SKM-1 (cell line): ENCODE measurements around the gene KCNIP1.
"Not testable (repeated sequence)": the region's sequence is repeated elsewhere in the genome, so short reads cannot be mapped to it uniquely, and the experiment has no call there.

ENCODE experiments used
- DNase-seq: peaks from one replicate; lab custom pipeline; 2025; ENCODE audit not compliant: unreplicated experiment; lab: John Stamatoyannopoulos, UW

Gene KCNIP1

GRCh38 chr5:170746075-170746960 is 242.5 kb downstream of the KCNIP1 start:
- DNase-seq: no peak

- no peak for DNase-seq
Observed at GRCh38 chr5:170746961-170747340, 243.1 kb downstream of the KCNIP1 start.

- no peak for DNase-seq
Observed at GRCh38 chr5:170747357-170747756, 243.5 kb downstream of the KCNIP1 start.

DNA sequence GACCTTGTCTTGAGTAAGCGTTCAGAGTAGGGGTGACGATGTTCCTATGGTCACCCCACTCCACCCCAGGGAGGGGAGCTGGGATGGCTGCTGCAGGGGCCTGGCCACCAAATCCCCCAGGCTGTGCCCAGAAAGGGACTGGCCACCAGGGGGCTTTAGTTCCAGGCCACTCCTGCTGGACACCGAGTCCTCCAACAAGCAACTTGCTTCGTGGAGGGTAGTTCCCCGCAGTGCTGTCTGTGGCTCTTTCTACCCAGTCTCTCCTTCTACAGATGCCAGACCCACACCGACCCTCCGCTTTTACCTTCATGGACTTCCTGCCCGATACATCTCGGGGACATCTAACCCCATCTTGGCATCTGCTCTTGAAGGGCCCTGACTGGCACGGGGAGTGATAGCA is 244.0 kb downstream of the KCNIP1 start:
- no peak for DNase-seq

GRCh38 chr5:170748951-170749471 is 245.2 kb downstream of the KCNIP1 start:
- no peak for DNase-seq

GRCh38 chr5:170749911-170750431 is 246.2 kb downstream of the KCNIP1 start:
- no peak for DNase-seq

- no peak for DNase-seq
Observed at GRCh38 chr5:170750791-170751190, 247.0 kb downstream of the KCNIP1 start.

DNA sequence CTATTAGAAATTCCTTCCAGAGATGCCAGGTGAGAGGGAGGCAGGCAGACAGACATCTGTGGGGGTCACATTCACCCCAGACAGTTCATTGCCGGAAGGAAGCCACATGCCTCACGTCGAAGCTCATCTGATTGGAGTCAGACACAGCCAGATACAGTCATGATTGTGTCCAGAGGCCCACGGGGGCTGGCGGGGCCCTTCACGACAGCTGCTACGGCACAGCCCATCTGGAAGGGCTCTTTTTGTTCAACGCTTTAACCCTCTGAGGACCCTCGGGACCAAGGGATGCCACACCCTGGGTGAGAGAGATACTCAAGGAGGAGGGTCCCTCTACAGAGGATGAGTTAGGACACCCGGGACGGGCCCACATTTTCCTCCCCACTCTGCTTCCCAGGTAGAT is 247.8 kb downstream of the KCNIP1 start:
- no peak for DNase-seq

GRCh38 chr5:170752257-170753215 is 248.7 kb downstream of the KCNIP1 start:
- DNase-seq: no peak

GRCh38 chr5:170753311-170753710 is 249.5 kb downstream of the KCNIP1 start:
- no peak for DNase-seq

GRCh38 chr5:170754508-170754907 is 250.7 kb downstream of the KCNIP1 start:
- not testable (repeated sequence) for DNase-seq

DNA sequence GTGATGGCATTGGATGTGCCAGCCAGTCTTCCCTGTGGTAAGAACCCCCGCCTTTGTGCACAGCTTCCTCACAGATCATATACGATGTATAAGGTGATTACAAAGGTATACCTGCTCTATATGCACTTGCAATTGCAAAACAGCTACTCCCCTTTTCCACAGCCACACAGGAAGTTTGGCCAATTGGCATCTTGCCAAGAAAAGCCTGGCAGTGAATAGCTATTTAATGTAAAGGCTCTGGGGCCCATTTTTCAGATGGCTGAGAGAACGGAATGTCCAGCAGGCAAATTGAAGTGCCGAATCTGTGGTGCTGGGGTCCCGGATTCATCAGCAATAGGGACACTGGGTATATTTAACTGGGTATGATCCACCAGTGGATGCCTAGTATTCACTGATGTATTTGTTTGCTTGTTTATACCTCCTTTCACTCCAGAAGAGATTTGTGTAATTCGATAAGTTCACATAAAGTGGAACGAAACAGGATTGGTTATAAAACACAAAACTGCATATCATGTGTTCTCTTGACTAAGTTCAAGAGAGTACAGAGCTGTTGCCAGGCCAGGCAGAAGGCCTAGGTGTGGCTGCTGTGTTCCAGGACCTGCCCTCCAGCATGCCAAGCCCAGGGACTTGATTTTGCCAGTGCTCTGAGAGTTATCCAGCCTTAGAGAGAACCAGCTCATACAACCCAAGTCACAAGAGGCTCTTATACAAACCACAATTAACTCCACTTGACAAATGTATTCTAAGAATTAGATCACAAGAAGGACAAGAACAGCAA is 252.0 kb downstream of the KCNIP1 start:
- DNase-seq: no peak

DNA sequence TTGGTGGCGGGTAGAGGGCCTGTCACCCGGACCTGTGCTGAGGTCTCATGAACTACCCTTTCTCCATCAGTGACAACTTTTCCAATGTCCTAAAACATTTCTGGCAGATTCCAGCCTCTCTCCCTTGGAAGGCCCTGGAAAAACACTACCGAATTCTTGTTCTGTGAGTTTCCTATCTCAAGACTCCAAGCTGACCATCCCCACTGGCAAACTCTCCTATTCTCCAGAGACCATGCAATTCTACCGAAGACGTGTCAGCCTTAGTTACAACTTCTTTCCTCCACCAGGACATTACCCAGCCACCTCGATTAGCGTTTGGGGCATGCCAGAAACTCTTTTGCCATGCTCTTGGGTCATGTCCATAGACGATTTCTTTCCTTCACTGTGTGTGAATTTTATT is 252.9 kb downstream of the KCNIP1 start:
- no peak for DNase-seq

DNA sequence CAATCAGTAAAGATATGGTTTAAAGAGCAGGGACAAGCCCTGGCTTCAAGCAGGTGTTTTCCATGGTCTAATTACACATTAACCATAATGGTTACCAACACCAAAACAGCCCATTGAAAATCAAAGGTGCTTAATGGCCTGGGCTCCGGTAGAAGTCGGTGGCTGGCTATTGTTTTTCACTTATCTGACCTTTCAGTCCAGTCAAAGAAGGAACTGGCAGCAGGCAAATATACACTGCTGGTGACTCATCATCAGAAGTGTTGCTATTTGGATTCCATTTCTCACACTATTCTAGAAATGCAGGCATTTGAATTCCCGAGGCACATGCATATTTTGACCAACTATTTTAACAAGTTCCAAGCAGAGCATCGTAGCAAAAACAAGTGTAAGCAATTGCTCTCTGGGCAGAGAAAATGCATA is 253.4 kb downstream of the KCNIP1 start:
- no peak for DNase-seq

GRCh38 chr5:170757669-170758068 is 253.8 kb downstream of the KCNIP1 start:
- DNase-seq: no peak

DNA sequence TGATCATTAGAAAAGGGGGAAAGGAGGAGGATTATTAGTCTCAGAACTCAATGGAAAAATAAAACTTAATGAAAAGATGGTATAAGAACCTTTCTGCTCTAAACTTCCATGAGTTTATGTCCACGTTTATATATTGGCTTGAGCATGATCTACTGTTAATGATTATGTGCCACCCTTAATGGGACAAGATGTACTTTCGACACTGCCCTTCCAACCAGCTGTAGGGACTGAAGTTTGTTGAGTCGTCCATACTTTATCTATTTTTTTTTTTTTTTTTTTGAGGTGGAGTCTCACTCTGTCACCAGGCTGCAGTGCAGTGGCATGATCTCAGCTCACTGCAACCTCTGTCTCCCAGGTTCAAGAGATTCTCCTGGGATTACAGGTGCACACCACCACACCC is 254.7 kb downstream of the KCNIP1 start:
- no peak for DNase-seq

DNA sequence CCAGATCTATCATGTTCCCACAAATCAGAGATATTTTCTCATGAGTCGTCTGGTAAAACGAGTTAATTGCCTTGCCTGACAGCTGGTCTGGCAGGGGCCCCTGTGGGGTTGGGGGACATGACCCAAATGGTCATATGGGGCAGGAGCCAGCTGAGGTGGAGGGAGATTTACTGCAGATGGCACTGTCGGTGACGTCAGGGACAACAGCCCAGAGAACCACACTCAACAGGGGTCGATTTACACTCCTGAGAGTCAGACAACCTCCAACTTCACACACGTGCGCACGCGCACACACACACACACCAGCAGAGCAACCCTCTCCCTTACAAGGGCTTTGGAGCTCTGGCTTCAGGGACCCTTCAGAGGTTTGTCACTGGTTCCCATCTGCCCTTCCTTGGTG is 256.3 kb downstream of the KCNIP1 start:
- DNase-seq: no peak

- DNase-seq: no peak
Observed at GRCh38 chr5:170761048-170761707, 257.4 kb downstream of the KCNIP1 start.

DNA sequence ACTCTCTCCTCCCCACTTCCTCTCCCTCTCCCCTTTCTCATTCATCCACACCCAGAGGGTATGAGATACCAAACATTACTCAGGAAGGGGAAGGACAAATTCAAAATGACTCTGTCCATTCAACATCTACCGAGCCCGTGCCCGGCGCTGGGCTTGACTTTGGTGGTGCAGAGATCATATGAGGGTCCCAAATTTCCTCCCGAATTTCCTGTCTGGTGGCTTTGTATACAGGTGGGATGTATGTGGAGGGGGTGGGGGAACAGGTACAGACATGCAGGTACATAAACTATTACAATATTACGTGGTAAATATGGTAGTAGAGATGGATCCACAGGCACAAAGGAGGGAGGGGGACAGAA is 257.9 kb downstream of the KCNIP1 start:
- DNase-seq: no peak

GRCh38 chr5:170762298-170762697 is 258.5 kb downstream of the KCNIP1 start:
- not testable (repeated sequence) for DNase-seq
